Activated CD4-positive, alpha-beta T cell treated with anti-CD3 and anti-CD28 coated beads for 24 hours (primary cell): ENCODE data around the gene ROS1.
"Not testable (repeated sequence)": the region's sequence is repeated elsewhere in the genome, so short reads cannot be mapped to it uniquely, and the experiment has no call there.

Experiments used
- DNase-seq, 2 donors: peaks; one replicate each; pipeline ENCODE4 v3.0.0-alpha.2; 2020; ENCODE audit warnings: low read depth in 2 of 2

Gene ROS1

GRCh38 chr6:117267054-117267347 lies 158.7 kb downstream of the ROS1 start:
- no peak for DNase-seq

- no peak for DNase-seq
Observed at GRCh38 chr6:117266257-117267053, 159.3 kb downstream of the ROS1 start.

GRCh38 chr6:117265410-117266256 lies 160.1 kb downstream of the ROS1 start, which contains the start of gene VGLL2:
Gene VGLL2, plus strand, starts transcription at chr6:117265558. Its CDS starts 206 bp downstream, at chr6:117265764.
- no peak for DNase-seq

- no peak for DNase-seq
Observed at GRCh38 chr6:117264692-117265409, 160.9 kb downstream of the ROS1 start.

- no peak for DNase-seq
Observed at GRCh38 chr6:117264369-117264691, 161.4 kb downstream of the ROS1 start.

- no peak for DNase-seq
Observed at GRCh38 chr6:117263353-117263927, 162.3 kb downstream of the ROS1 start.

- no peak for DNase-seq
Observed at GRCh38 chr6:117262799-117263198, 162.9 kb downstream of the ROS1 start.

GRCh38 chr6:117253785-117254184 lies 172.0 kb downstream of the ROS1 start:
- DNase-seq: no peak

- not testable (repeated sequence) for DNase-seq
Observed at GRCh38 chr6:117244979-117245378, 180.8 kb downstream of the ROS1 start.

GRCh38 chr6:117244571-117244970 lies 181.2 kb downstream of the ROS1 start:
- DNase-seq: not testable (repeated sequence)
